ENCODE measurements around the gene ADAMTS6.

Gene ADAMTS6

GRCh38 chr5:65213921-65214525 is 267.7 kb downstream of the ADAMTS6 start:
- no peaks in the 10 kb centered on the region for H3K36me3 Mint-ChIP-seq (ENCODE audit: insufficient read depth)
- H3K4me1 Mint-ChIP-seq (ENCODE audit: low read depth in 2 of 2): no peaks in the 10 kb centered on the region
- no peak for DNase-seq
- no peak overlapping the region for H3K27ac Mint-ChIP-seq
- ATAC-seq (replicated peaks): no peak
- no peak overlapping the region for H3K4me3 Mint-ChIP-seq
- no peaks in the 10 kb centered on the region for H3K27me3 Mint-ChIP-seq
- no peaks in the 10 kb centered on the region for H3K9me3 Mint-ChIP-seq

- Mint-ChIP-seq H3K27me3 (no peaks in the 10 kb centered on the region), H3K4me3 (no peak overlapping the region), H3K27ac (no peak overlapping the region), H3K36me3 (ENCODE audit: insufficient read depth) (peaks cover 4% of the 10 kb centered on the region), H3K4me1 (ENCODE audit: low read depth in 2 of 2) (no peaks in the 10 kb centered on the region), H3K9me3 (no peaks in the 10 kb centered on the region)
- ATAC-seq (replicated peaks): no peak
- no peak for DNase-seq
Measured at GRCh38 chr5:65209341-65209740, 272.4 kb downstream of the ADAMTS6 start.

GRCh38 chr5:65204966-65205365 is 276.8 kb downstream of the ADAMTS6 start:
- Mint-ChIP-seq H3K4me1 (ENCODE audit: low read depth in 2 of 2) (no peaks in the 10 kb centered on the region), H3K27me3 (no peaks in the 10 kb centered on the region)
- no peak for ATAC-seq (replicated peaks)

DNA sequence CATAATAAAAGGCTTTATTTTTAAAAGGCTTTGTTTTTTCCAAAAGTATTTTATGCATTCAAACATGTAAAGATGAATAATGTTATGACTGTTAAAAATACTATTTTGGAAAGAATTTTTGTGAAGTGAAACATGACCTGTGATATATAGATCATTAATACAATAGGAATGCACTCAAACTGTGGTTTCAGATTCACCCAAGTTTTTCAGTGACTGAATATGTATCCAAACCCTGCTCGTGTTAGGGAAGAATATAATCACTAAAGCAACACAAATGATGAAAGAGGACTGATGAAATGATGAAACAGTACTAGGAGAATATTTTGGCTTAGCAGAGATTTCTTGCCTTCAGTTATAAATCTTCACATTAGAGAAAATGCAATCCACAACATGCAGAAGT is 278.0 kb downstream of the ADAMTS6 start:
- H3K9me3 Mint-ChIP-seq: no peaks in the 10 kb centered on the region
- no peaks in the 10 kb centered on the region for H3K27me3 Mint-ChIP-seq
- ATAC-seq (replicated peaks) (no peak), DNase-seq (no peak)
- peaks cover 4% of the 10 kb centered on the region for H3K36me3 Mint-ChIP-seq (ENCODE audit: insufficient read depth)
- no peak overlapping the region for H3K27ac Mint-ChIP-seq
- no peaks in the 10 kb centered on the region for H3K4me1 Mint-ChIP-seq (ENCODE audit: low read depth in 2 of 2)
- no peak overlapping the region for H3K4me3 Mint-ChIP-seq

More at GRCh38 chr5:65204966-65205365, 276.8 kb downstream of the ADAMTS6 start:
- no peak for DNase-seq
- Mint-ChIP-seq H3K4me3 (no peak overlapping the region), H3K27ac (no peak overlapping the region), H3K36me3 (ENCODE audit: insufficient read depth) (peaks cover 4% of the 10 kb centered on the region), H3K9me3 (no peaks in the 10 kb centered on the region)

GRCh38 chr5:65199993-65200675 is 281.6 kb downstream of the ADAMTS6 start:
- H3K4me3 Mint-ChIP-seq: no peak overlapping the region
- no peak overlapping the region for H3K27ac Mint-ChIP-seq
- H3K27me3 Mint-ChIP-seq: no peaks in the 10 kb centered on the region
- no peak for DNase-seq
- no peaks in the 10 kb centered on the region for H3K9me3 Mint-ChIP-seq
- H3K36me3 Mint-ChIP-seq (ENCODE audit: insufficient read depth): no peaks in the 10 kb centered on the region
- ATAC-seq (replicated peaks): no peak
- H3K4me1 Mint-ChIP-seq (ENCODE audit: low read depth in 2 of 2): no peaks in the 10 kb centered on the region

DNA sequence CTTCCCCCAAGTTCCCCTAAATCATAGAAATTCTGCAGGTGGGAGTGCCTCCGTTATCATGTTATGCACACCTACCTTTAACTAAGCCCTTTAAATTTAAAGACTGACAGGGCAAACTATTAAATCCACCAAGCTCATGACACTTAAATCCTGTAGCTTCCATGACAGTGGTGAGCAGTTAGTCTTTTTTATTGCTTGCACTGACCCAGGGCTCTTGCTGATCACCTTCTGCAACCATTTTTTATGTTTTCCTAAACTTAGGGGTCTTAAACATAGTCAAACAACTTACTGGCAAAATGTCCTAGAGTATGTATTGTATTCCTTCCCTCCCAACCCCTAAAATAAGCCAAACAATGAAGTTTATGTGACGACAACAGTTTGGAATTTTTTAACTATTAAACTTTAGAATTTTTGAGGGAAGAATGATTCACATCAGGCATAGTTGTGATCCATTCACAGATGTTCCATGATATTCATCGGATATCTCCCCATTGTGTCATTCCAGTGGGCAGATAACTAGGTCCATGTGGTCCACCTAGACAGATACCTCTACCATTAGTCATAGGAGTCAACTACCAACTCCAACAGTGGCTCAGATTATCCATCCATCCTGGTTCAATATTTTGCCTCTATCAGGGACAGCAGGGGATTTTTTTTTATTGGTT is 283.1 kb downstream of the ADAMTS6 start:
- H3K27me3 Mint-ChIP-seq: no peaks in the 10 kb centered on the region
- H3K36me3 Mint-ChIP-seq (ENCODE audit: insufficient read depth): no peaks in the 10 kb centered on the region
- ATAC-seq (replicated peaks): no peak
- H3K4me1 Mint-ChIP-seq (ENCODE audit: low read depth in 2 of 2): no peaks in the 10 kb centered on the region
- no peak for DNase-seq
- H3K27ac Mint-ChIP-seq: no peak overlapping the region
- no peaks in the 10 kb centered on the region for H3K9me3 Mint-ChIP-seq
- H3K4me3 Mint-ChIP-seq: no peak overlapping the region

GRCh38 chr5:65197531-65198455 is 283.9 kb downstream of the ADAMTS6 start:
- Mint-ChIP-seq H3K36me3 (ENCODE audit: insufficient read depth) (no peaks in the 10 kb centered on the region), H3K4me1 (ENCODE audit: low read depth in 2 of 2) (no peaks in the 10 kb centered on the region), H3K27ac (no peak overlapping the region), H3K4me3 (no peak overlapping the region), H3K9me3 (no peaks in the 10 kb centered on the region), H3K27me3 (no peaks in the 10 kb centered on the region)
- ATAC-seq (replicated peaks): no peak
- DNase-seq: no peak

DNA sequence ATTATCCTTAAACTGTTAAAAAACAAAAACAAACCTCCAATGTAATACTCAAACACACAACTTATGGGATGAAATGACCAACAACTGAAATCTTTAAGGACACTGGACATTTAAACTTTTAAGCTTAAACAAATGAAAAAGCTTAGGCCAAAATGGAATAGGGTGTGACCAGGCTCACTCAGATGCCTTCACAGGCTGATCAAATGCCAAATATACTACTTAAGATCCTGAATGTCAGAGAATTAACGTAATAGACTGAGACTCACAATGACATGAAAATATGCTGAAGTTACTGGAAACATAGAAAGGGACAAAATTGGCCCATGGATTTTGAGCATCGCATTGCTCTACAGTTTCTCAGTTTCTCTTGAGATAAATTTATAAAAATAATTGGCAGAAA is 286.8 kb downstream of the ADAMTS6 start:
- H3K36me3 Mint-ChIP-seq (ENCODE audit: insufficient read depth): no peaks in the 10 kb centered on the region
- H3K27ac Mint-ChIP-seq: no peak overlapping the region
- H3K9me3 Mint-ChIP-seq: no peaks in the 10 kb centered on the region
- H3K4me1 Mint-ChIP-seq (ENCODE audit: low read depth in 2 of 2): no peaks in the 10 kb centered on the region
- ATAC-seq (replicated peaks): no peak
- H3K27me3 Mint-ChIP-seq: no peaks in the 10 kb centered on the region
- H3K4me3 Mint-ChIP-seq: no peak overlapping the region
- DNase-seq: no peak

DNA sequence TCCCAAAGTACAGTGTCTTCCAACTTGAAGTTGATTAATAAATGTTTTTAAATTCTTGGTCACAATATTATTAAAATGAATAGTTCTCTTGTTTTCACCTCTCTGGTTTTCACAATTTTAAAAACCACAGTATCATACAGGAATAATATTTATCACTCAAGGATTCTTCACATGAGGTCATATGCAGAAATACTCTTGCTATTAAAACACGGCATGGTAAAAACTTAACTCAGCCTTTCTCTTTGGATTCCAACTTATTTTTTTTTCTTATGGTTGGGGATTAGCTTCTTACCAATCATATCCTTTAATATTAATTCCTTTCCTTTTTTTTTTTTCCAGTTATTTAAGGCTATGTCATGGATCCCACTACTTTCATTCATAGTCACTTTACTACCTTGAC is 289.4 kb downstream of the ADAMTS6 start:
- ATAC-seq (replicated peaks): no peak
- H3K4me3 Mint-ChIP-seq: no peak overlapping the region
- H3K36me3 Mint-ChIP-seq (ENCODE audit: insufficient read depth): no peaks in the 10 kb centered on the region
- H3K27me3 Mint-ChIP-seq: no peaks in the 10 kb centered on the region
- H3K27ac Mint-ChIP-seq: no peak overlapping the region
- no peaks in the 10 kb centered on the region for H3K9me3 Mint-ChIP-seq
- H3K4me1 Mint-ChIP-seq (ENCODE audit: low read depth in 2 of 2): no peaks in the 10 kb centered on the region
- DNase-seq: no peak

GRCh38 chr5:65191554-65192135 is 290.1 kb downstream of the ADAMTS6 start:
- no peaks in the 10 kb centered on the region for H3K36me3 Mint-ChIP-seq (ENCODE audit: insufficient read depth)
- H3K4me1 Mint-ChIP-seq (ENCODE audit: low read depth in 2 of 2): no peaks in the 10 kb centered on the region
- DNase-seq: no peak
- no peaks in the 10 kb centered on the region for H3K27me3 Mint-ChIP-seq
- H3K4me3 Mint-ChIP-seq: no peak overlapping the region
- no peaks in the 10 kb centered on the region for H3K9me3 Mint-ChIP-seq
- H3K27ac Mint-ChIP-seq: no peak overlapping the region
- ATAC-seq (replicated peaks): peak; percentile 21

- DNase-seq (no peak), ATAC-seq (replicated peaks) (no peak)
- Mint-ChIP-seq H3K36me3 (ENCODE audit: insufficient read depth) (no peaks in the 10 kb centered on the region), H3K4me3 (no peak overlapping the region), H3K27ac (no peak overlapping the region), H3K27me3 (no peaks in the 10 kb centered on the region), H3K9me3 (no peaks in the 10 kb centered on the region), H3K4me1 (ENCODE audit: low read depth in 2 of 2) (no peaks in the 10 kb centered on the region)
Measured at GRCh38 chr5:65190328-65191053, 291.2 kb downstream of the ADAMTS6 start.

- no peaks in the 10 kb centered on the region for H3K27me3 Mint-ChIP-seq
- DNase-seq (no peak), ATAC-seq (replicated peaks) (no peak)
- no peak overlapping the region for H3K27ac Mint-ChIP-seq
- no peaks in the 10 kb centered on the region for H3K36me3 Mint-ChIP-seq (ENCODE audit: insufficient read depth)
- H3K9me3 Mint-ChIP-seq: no peaks in the 10 kb centered on the region
- H3K4me3 Mint-ChIP-seq: no peak overlapping the region
- H3K4me1 Mint-ChIP-seq (ENCODE audit: low read depth in 2 of 2): no peaks in the 10 kb centered on the region
Measured at GRCh38 chr5:65186646-65187227, 295.0 kb downstream of the ADAMTS6 start.
